IPS-20b (cell line): ENCODE data around the gene UNC5C.
"Not testable (repeated sequence)": the region's sequence is repeated elsewhere in the genome, so short reads cannot be mapped to it uniquely, and the experiment has no call there.

ENCODE experiments used
- H3K27ac ChIP-seq: one replicate; pipeline ENCODE4 v1.5.1; 2013; ENCODE audit warnings: low read length
- H3K27me3 ChIP-seq: 2 replicates; pipeline ENCODE4 v1.6.1; 2013; ENCODE audit warnings: mild to moderate bottlenecking, low read length, inconsistent platforms; ENCODE audit not compliant: insufficient read depth
- H3K36me3 ChIP-seq: 2 replicates; pipeline ENCODE4 v1.6.1; 2013; ENCODE audit warnings: low read depth, mild to moderate bottlenecking, inconsistent platforms, low read length, moderate library complexity; ENCODE audit not compliant: insufficient read depth
- H3K4me1 ChIP-seq: 2 replicates; pipeline ENCODE4 v1.6.1; 2013; ENCODE audit warnings: mild to moderate bottlenecking, control low read depth, inconsistent platforms, low read length, moderate library complexity; ENCODE audit not compliant: insufficient read depth
- H3K4me3 ChIP-seq: 2 replicates; pipeline ENCODE4 v1.5.1; 2013; ENCODE audit warnings: mild to moderate bottlenecking, low read length, inconsistent platforms
- H3K9ac ChIP-seq: 2 replicates; pipeline ENCODE4 v1.6.1; 2013; ENCODE audit warnings: low read depth, mild to moderate bottlenecking, inconsistent platforms, low read length, moderate library complexity
- H3K9me3 ChIP-seq: 2 replicates; pipeline ENCODE4 v1.6.1; 2013; ENCODE audit warnings: mild to moderate bottlenecking, low read depth, low read length, inconsistent platforms; ENCODE audit not compliant: insufficient read depth

The UNC5C gene

DNA sequence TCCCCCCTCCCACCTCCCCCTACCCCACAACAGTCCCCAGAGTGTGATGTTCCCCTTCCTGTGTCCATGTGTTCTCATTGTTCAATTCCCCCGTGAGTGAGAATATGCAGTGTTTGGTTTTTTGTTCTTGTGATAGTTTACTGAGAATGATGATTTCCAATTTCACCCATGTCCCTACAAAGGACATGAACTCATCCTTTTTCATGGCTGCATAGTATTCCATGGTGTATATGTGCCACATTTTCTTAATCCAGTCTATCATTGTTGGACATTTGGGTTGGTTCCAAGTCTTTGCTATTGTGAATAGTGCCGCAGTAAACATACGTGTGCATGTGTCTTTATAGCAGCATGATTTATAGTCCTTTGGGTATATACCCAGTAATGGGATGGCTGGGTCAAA, 377.4 kb downstream of the UNC5C start:
- not testable (repeated sequence) for H3K4me1 ChIP-seq, H3K36me3 ChIP-seq, H3K9me3 ChIP-seq, H3K4me3 ChIP-seq, H3K27ac ChIP-seq, H3K9ac ChIP-seq, H3K27me3 ChIP-seq

GRCh38 chr4:95170176-95170575, 378.6 kb downstream of the UNC5C start:
- Histone ChIP-seq H3K4me1 (no peaks in the 10 kb centered on the region), H3K27ac (no peak overlapping the region), H3K27me3 (no peaks in the 10 kb centered on the region), H3K4me3 (no peak overlapping the region), H3K9me3 (no peaks in the 10 kb centered on the region), H3K9ac (no peak overlapping the region), H3K36me3 (no peaks in the 10 kb centered on the region)

DNA sequence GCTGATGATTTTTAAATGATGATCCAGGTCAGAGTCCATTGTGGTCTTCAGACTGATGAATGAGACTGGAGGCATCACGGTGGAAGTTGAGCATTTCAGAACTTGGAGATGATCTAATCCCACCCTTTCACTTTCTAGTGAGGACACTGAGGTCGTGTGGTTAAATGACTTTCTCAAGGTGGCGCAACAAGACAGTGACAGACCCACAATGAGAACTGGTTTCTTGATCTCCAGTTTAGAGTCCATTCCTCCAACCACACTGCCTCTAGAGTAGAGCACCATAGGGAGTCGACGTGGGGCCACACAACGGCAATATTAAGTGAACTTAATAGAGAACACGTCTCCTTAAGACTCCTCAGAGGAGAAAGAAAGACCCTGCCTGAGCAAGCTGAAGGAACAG, 381.0 kb downstream of the UNC5C start:
- Histone ChIP-seq H3K27ac (no peak overlapping the region), H3K36me3 (no peaks in the 10 kb centered on the region), H3K9me3 (no peaks in the 10 kb centered on the region), H3K4me3 (no peak overlapping the region), H3K4me1 (no peaks in the 10 kb centered on the region), H3K9ac (no peak overlapping the region), H3K27me3 (no peaks in the 10 kb centered on the region)

DNA sequence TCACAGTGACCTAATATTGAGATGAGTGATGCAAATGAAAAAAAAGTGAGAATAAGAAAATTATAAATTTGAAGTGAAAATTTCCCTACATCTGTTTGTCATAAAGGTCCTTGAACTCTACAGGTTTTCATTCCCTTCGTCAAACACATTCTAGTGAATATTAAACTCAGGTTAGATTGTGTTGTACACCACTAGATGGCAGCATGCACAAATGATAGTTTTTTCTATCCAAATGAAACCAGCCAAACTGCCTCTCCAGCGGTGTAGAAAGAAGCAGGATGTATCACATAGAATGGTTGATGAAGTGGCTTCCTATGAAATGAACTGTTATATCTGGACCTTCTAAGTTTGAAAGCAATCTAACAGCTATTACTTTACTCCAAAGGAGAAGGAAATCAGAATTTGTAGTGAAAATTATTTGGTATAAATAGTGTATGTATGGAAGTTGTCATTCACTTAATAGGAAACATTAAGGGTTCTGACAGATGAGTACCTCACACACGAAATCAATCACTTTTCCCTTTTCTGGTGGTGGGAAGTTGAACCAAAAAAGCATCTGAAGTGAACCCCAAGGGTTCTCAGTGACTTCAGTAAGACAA, 382.7 kb downstream of the UNC5C start:
- Histone ChIP-seq H3K4me3 (no peak overlapping the region), H3K9me3 (no peaks in the 10 kb centered on the region), H3K27ac (no peak overlapping the region), H3K4me1 (no peaks in the 10 kb centered on the region), H3K9ac (no peak overlapping the region), H3K36me3 (no peaks in the 10 kb centered on the region), H3K27me3 (no peaks in the 10 kb centered on the region)

- no peak overlapping the region for H3K9ac ChIP-seq
- H3K4me3 ChIP-seq = no peak overlapping the region
- H3K36me3 ChIP-seq = no peaks in the 10 kb centered on the region
- H3K4me1 ChIP-seq = 0 out of 2 replicates have a peak, but pooled peaks cover 4% of the 10 kb centered on the region
- no peak overlapping the region for H3K27ac ChIP-seq
- no peaks in the 10 kb centered on the region for H3K9me3 ChIP-seq
- H3K27me3 ChIP-seq = no peaks in the 10 kb centered on the region
Measured at GRCh38 chr4:95162867-95163266, 385.9 kb downstream of the UNC5C start.

GRCh38 chr4:95161781-95162469, 386.8 kb downstream of the UNC5C start:
- no peaks in the 10 kb centered on the region for H3K36me3 ChIP-seq

GRCh38 chr4:95159384-95159783, 389.4 kb downstream of the UNC5C start:
- Histone ChIP-seq H3K9me3 (no peaks in the 10 kb centered on the region), H3K27me3 (no peaks in the 10 kb centered on the region), H3K4me1 (0 out of 2 replicates have a peak, but pooled peaks cover 6% of the 10 kb centered on the region), H3K4me3 (no peak overlapping the region), H3K36me3 (no peaks in the 10 kb centered on the region), H3K9ac (no peak overlapping the region), H3K27ac (no peak overlapping the region)

More at GRCh38 chr4:95161781-95162469, 386.8 kb downstream of the UNC5C start:
- no peak overlapping the region for H3K27ac ChIP-seq
- 0 out of 2 replicates have a peak, but pooled peaks cover 4% of the 10 kb centered on the region for H3K4me1 ChIP-seq
- H3K9ac ChIP-seq = no peak overlapping the region
- H3K27me3 ChIP-seq = no peaks in the 10 kb centered on the region
- no peak overlapping the region for H3K4me3 ChIP-seq
- no peaks in the 10 kb centered on the region for H3K9me3 ChIP-seq

DNA sequence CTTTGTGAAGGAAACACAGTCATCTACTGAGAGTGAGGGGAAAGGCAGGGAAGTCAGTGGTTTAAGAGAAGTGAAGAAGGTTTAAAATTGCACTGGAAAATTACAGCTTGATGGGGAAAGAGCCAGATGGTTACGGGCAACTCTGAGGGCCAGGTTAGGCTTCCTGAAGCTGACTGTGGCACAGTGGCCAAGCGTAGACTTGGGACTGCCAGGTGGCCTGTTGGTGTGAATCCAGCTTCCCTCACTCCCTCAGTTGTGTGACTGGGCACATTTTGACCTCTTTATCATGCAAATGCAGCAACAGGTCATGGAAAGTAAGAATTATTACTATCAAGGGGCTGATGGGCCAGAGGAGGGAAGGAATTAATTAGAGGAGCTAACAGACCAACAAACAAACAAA, 390.1 kb downstream of the UNC5C start:
- Histone ChIP-seq H3K9me3 (no peaks in the 10 kb centered on the region), H3K4me1 (0 out of 2 replicates have a peak, but pooled peaks cover 6% of the 10 kb centered on the region), H3K9ac (no peak overlapping the region), H3K27me3 (no peaks in the 10 kb centered on the region), H3K27ac (no peak overlapping the region), H3K36me3 (no peaks in the 10 kb centered on the region), H3K4me3 (no peak overlapping the region)

- H3K27ac ChIP-seq = no peak overlapping the region
- no peaks in the 10 kb centered on the region for H3K27me3 ChIP-seq
- H3K9ac ChIP-seq = no peak overlapping the region
- no peaks in the 10 kb centered on the region for H3K36me3 ChIP-seq
- H3K4me1 ChIP-seq = 0 out of 2 replicates have a peak, but pooled peaks cover 6% of the 10 kb centered on the region
- H3K9me3 ChIP-seq = no peaks in the 10 kb centered on the region
- no peak overlapping the region for H3K4me3 ChIP-seq
Measured at GRCh38 chr4:95158045-95158444, 390.7 kb downstream of the UNC5C start.

- Histone ChIP-seq H3K4me3 (no peak overlapping the region), H3K27ac (no peak overlapping the region), H3K36me3 (no peaks in the 10 kb centered on the region), H3K27me3 (no peaks in the 10 kb centered on the region), H3K9me3 (no peaks in the 10 kb centered on the region), H3K9ac (no peak overlapping the region), H3K4me1 (0 out of 2 replicates have a peak, but pooled peaks cover 6% of the 10 kb centered on the region)
Measured at GRCh38 chr4:95157596-95157995, 391.2 kb downstream of the UNC5C start.

GRCh38 chr4:95156452-95156765, 392.4 kb downstream of the UNC5C start:
- no peak overlapping the region for H3K4me3 ChIP-seq
- no peaks in the 10 kb centered on the region for H3K27me3 ChIP-seq

GRCh38 chr4:95155759-95156451, 392.9 kb downstream of the UNC5C start:
- Histone ChIP-seq H3K9me3 (no peaks in the 10 kb centered on the region), H3K36me3 (no peaks in the 10 kb centered on the region), H3K27ac (no peak overlapping the region), H3K9ac (no peak overlapping the region), H3K27me3 (no peaks in the 10 kb centered on the region), H3K4me3 (no peak overlapping the region), H3K4me1 (0 out of 2 replicates have a peak, but pooled peaks cover 6% of the 10 kb centered on the region)

More at GRCh38 chr4:95156452-95156765, 392.4 kb downstream of the UNC5C start:
- H3K4me1 ChIP-seq = 0 out of 2 replicates have a peak, but pooled peaks cover 6% of the 10 kb centered on the region
- H3K36me3 ChIP-seq = no peaks in the 10 kb centered on the region
- H3K9me3 ChIP-seq = no peaks in the 10 kb centered on the region
- no peak overlapping the region for H3K27ac ChIP-seq
- no peak overlapping the region for H3K9ac ChIP-seq
